ENCODE results near the gene PI4K2A.

The PI4K2A gene

GRCh38 chr10:97640174-97640867 lies at the start of gene PI4K2A:
PI4K2A (plus strand) TSS chr10:97640671; CDS start chr10:97640743, 72 bp downstream.
- DNase-seq: peak; percentile 97

- no peak for DNase-seq
Observed at GRCh38 chr10:97590748-97591495, 49.5 kb upstream of the PI4K2A start.

GRCh38 chr10:97593421-97593820 lies 47.0 kb upstream of the PI4K2A start:
- no peak for DNase-seq

GRCh38 chr10:97596101-97597082 lies 44.1 kb upstream of the PI4K2A start:
- no peak for DNase-seq

GRCh38 chr10:97597778-97598177 lies 42.7 kb upstream of the PI4K2A start:
- DNase-seq: no peak

GRCh38 chr10:97598407-97599271 lies 41.8 kb upstream of the PI4K2A start:
- no peak for DNase-seq

- no peak for DNase-seq
Observed at GRCh38 chr10:97599272-97599619, 41.2 kb upstream of the PI4K2A start.

- no peak for DNase-seq
Observed at GRCh38 chr10:97600616-97601015, 39.9 kb upstream of the PI4K2A start.

GRCh38 chr10:97601268-97602215 lies 38.9 kb upstream of the PI4K2A start:
- no peak for DNase-seq

GRCh38 chr10:97607095-97607636 lies 33.3 kb upstream of the PI4K2A start:
- DNase-seq: no peak

- no peak for DNase-seq
Observed at GRCh38 chr10:97608991-97609561, 31.4 kb upstream of the PI4K2A start.

GRCh38 chr10:97611473-97611872 lies 29.0 kb upstream of the PI4K2A start:
- DNase-seq: no peak

GRCh38 chr10:97612386-97612785 lies 28.1 kb upstream of the PI4K2A start:
- DNase-seq: peak; percentile 54

GRCh38 chr10:97618285-97618684 lies 22.2 kb upstream of the PI4K2A start:
- DNase-seq: no peak

- DNase-seq: no peak
Observed at GRCh38 chr10:97618733-97619132, 21.7 kb upstream of the PI4K2A start.

- DNase-seq: no peak
Observed at GRCh38 chr10:97623277-97623676, 17.2 kb upstream of the PI4K2A start.

GRCh38 chr10:97627731-97628130 lies 12.7 kb upstream of the PI4K2A start:
- no peak for DNase-seq

- DNase-seq: no peak
Observed at GRCh38 chr10:97628228-97628627, 12.2 kb upstream of the PI4K2A start.

- DNase-seq: no peak
Observed at GRCh38 chr10:97629289-97629688, 11.2 kb upstream of the PI4K2A start.

- no peak for DNase-seq
Observed at GRCh38 chr10:97631098-97631497, 9.4 kb upstream of the PI4K2A start.

Data from RPMI8226 (cell line).